Neuronal stem cell (in vitro differentiated cells): Measurements from ENCODE around the gene AOPEP.

Source experiments
- DNase-seq: peaks from one replicate; pipeline ENCODE4 v3.0.0-alpha.2; 2013; ENCODE audit warnings: low spot score
- H2AFZ ChIP-seq: one replicate; pipeline ENCODE4 v1.6.1; 2013; ENCODE audit warnings: mild to moderate bottlenecking, low read length, inconsistent platforms
- H2AK5ac ChIP-seq: 2 replicates; pipeline ENCODE4 v1.6.1; 2013; ENCODE audit warnings: low read depth, mild to moderate bottlenecking, inconsistent platforms, low read length, moderate library complexity, mixed read lengths
- H2BK120ac ChIP-seq: 2 replicates; pipeline ENCODE4 v1.6.1; 2013; ENCODE audit warnings: low read depth, mild to moderate bottlenecking, inconsistent platforms, low read length, moderate library complexity, mixed read lengths
- H2BK12ac ChIP-seq: one replicate; pipeline ENCODE4 v1.6.1; 2013; ENCODE audit warnings: low read length, inconsistent platforms
- H2BK15ac ChIP-seq: 2 replicates; pipeline ENCODE4 v1.6.1; 2013; ENCODE audit warnings: mild to moderate bottlenecking, low read length, inconsistent platforms, mixed read lengths
- H2BK5ac ChIP-seq: one replicate; pipeline ENCODE4 v1.6.1; 2013; ENCODE audit warnings: inconsistent platforms, mild to moderate bottlenecking, low read length, moderate library complexity
- H3K14ac ChIP-seq: one replicate; pipeline ENCODE4 v1.6.1; 2013; ENCODE audit warnings: low read length, inconsistent platforms
- H3K18ac ChIP-seq: 2 replicates; pipeline ENCODE4 v1.6.1; 2013; ENCODE audit warnings: low read length, inconsistent platforms
- H3K23ac ChIP-seq: 2 replicates; pipeline ENCODE4 v1.6.1; 2013; ENCODE audit warnings: low read depth, mild to moderate bottlenecking, mixed read lengths, low read length, inconsistent platforms; ENCODE audit not compliant: poor library complexity
- H3K27ac ChIP-seq: replicated peaks from 3 replicates; pipeline ENCODE4 v1.5.1; 2013; ENCODE audit warnings: low read length, inconsistent platforms
- H3K27me3 ChIP-seq, 3 experiments: 2 replicates each; pipeline ENCODE4 v1.6.1; 2013; ENCODE audit warnings: low read length in 3 of 3, mild to moderate bottlenecking in 2 of 3, inconsistent platforms in 1 of 3, low read depth in 1 of 3, mixed read lengths in 1 of 3, moderate library complexity in 1 of 3; ENCODE audit not compliant: control insufficient read depth in 3 of 3, insufficient read depth in 3 of 3
- H3K36me3 ChIP-seq, 2 donors: replicated peaks in 1 of 2; 2 replicates each; pipeline ENCODE4 v1.6.1; 2013; ENCODE audit warnings: low read length in 2 of 2; ENCODE audit not compliant: control insufficient read depth in 2 of 2, insufficient read depth in 2 of 2
- H3K4ac ChIP-seq: 2 replicates; pipeline ENCODE4 v1.6.1; 2013; ENCODE audit warnings: inconsistent platforms, mild to moderate bottlenecking, low read length, moderate library complexity
- H3K4me1 ChIP-seq, 2 donors: 1 replicate in 1 of 2; 2 replicates in 1 of 2; pipeline ENCODE4 v1.6.1; 2013; ENCODE audit warnings: low read length in 2 of 2, low read depth in 1 of 2; ENCODE audit not compliant: control insufficient read depth in 2 of 2, insufficient read depth in 1 of 2
- H3K4me2 ChIP-seq: one replicate; pipeline ENCODE4 v1.6.1; 2013; ENCODE audit warnings: mild to moderate bottlenecking, low read length, inconsistent platforms; ENCODE audit not compliant: insufficient read depth, poor library complexity, severe bottlenecking
- H3K4me3 ChIP-seq, 2 donors: 2 replicates each; pipeline ENCODE4 v1.5.1; 2013; ENCODE audit warnings: low read length in 2 of 2, mild to moderate bottlenecking in 2 of 2, inconsistent platforms in 1 of 2, moderate library complexity in 1 of 2
- H3K79me1 ChIP-seq: one replicate; pipeline ENCODE4 v1.6.1; 2013; ENCODE audit warnings: low read depth, mild to moderate bottlenecking, inconsistent platforms, low read length, moderate library complexity
- H3K9ac ChIP-seq: one replicate; pipeline ENCODE4 v1.6.1; 2013; ENCODE audit warnings: mild to moderate bottlenecking, low read depth, low read length, inconsistent platforms; ENCODE audit not compliant: poor library complexity
- H3K9me3 ChIP-seq, 2 donors: replicated peaks in 1 of 2; 2 replicates each; pipeline versions ENCODE3 to v1.6.1; 2013; ENCODE audit warnings: low read length in 2 of 2, mild to moderate bottlenecking in 2 of 2, inconsistent platforms in 1 of 2, low read depth in 1 of 2, mixed read lengths in 1 of 2, moderate library complexity in 1 of 2; ENCODE audit not compliant: control insufficient read depth in 2 of 2, insufficient read depth in 1 of 2
- H4K8ac ChIP-seq: one replicate; pipeline ENCODE4 v1.6.1; 2013; ENCODE audit warnings: low read depth, mild to moderate bottlenecking, inconsistent platforms, low read length, moderate library complexity
- H4K91ac ChIP-seq: one replicate; pipeline ENCODE4 v1.6.1; 2013; ENCODE audit warnings: low read length, low read depth, mild to moderate bottlenecking, inconsistent platforms; ENCODE audit not compliant: poor library complexity
- WGBS, 2 donors: extraction: QIAGEN DNeasy Blood & Tissue Kit; methylation state at CpG; one replicate each; pipeline ENCODE4 v1.1.7; 2013; ENCODE audit warnings: missing lambda C conversion rate in 2 of 2, mixed read lengths in 1 of 2; ENCODE audit not compliant: insufficient read length in 2 of 2, insufficient replicate concordance in 1 of 2; ENCODE audit errors: extremely low coverage in 2 of 2; 5-methylcytosine and 5-hydroxymethylcytosine counted together

The AOPEP gene

GRCh38 chr9:95081998-95082397 is 355.5 kb downstream of the AOPEP start:
- no peak overlapping the region for H3K14ac ChIP-seq
- no CpG with 5 or more reads among the region's 19 CpGs for WGBS, 2 donors
- no peak overlapping the region for H2BK120ac ChIP-seq
- no peak overlapping the region for H2BK12ac ChIP-seq
- peaks cover 0 to 5% of the 10 kb centered on the region in 2 donors for H3K9me3 ChIP-seq
- no peak for DNase-seq
- peak overlapping the region; percentile 78 for H3K18ac ChIP-seq
- H2AFZ ChIP-seq, result no peak overlapping the region
- H3K4ac ChIP-seq, result no peak overlapping the region
- H3K27me3 ChIP-seq, result no peaks in the 10 kb centered on the region
- peak overlapping the region; percentile 12 for H2AK5ac ChIP-seq
- peaks cover 3% of the 10 kb centered on the region for H3K79me1 ChIP-seq
- H3K4me1 ChIP-seq, result peaks cover 14 to 43% of the 10 kb centered on the region in 2 donors
- no peak overlapping the region for H4K91ac ChIP-seq
- peak overlapping the region; percentile 26 for H3K23ac ChIP-seq
- H3K4me3 ChIP-seq, result no peak overlapping the region
- H2BK5ac ChIP-seq, result no peak overlapping the region
- no peak overlapping the region for H3K4me2 ChIP-seq
- H3K27ac ChIP-seq, result no peak overlapping the region
- H4K8ac ChIP-seq, result no peak overlapping the region
- H2BK15ac ChIP-seq, result peak overlapping the region; percentile 23
- H3K9ac ChIP-seq, result no peak overlapping the region
- peaks cover 8 to 63% of the 10 kb centered on the region in 2 donors for H3K36me3 ChIP-seq

GRCh38 chr9:95082401-95083084 is 356.0 kb downstream of the AOPEP start:
- Histone ChIP-seq H2AK5ac (peak overlapping the region; percentile 5), H3K27me3 (no peaks in the 10 kb centered on the region), H2BK15ac (peak overlapping the region; percentile 23), H2AFZ (no peak overlapping the region), H3K9me3 (peaks cover 0 to 5% of the 10 kb centered on the region in 2 donors), H3K23ac (no peak overlapping the region), H3K4me3 (no peak overlapping the region), H3K18ac (peak overlapping the region; percentile 78), H3K4me2 (no peak overlapping the region), H2BK120ac (no peak overlapping the region), H3K4ac (no peak overlapping the region), H4K8ac (no peak overlapping the region), H3K9ac (no peak overlapping the region), H3K27ac (no peak overlapping the region), H3K4me1 (peaks cover 14 to 43% of the 10 kb centered on the region in 2 donors), H2BK12ac (peak overlapping the region; percentile 24), H3K79me1 (peaks cover 3% of the 10 kb centered on the region), H3K14ac (peak overlapping the region; percentile 44), H4K91ac (no peak overlapping the region), H2BK5ac (no peak overlapping the region), H3K36me3 (peaks cover 8 to 64% of the 10 kb centered on the region in 2 donors)
- no CpG with 5 or more reads among the region's 18 CpGs for WGBS, 2 donors
- DNase-seq, result no peak

GRCh38 chr9:95083086-95083768 is 356.7 kb downstream of the AOPEP start:
- Histone ChIP-seq H3K4me2 (no peak overlapping the region), H2BK120ac (no peak overlapping the region), H2BK5ac (no peak overlapping the region), H4K8ac (no peak overlapping the region), H3K4me1 (peaks cover 14 to 43% of the 10 kb centered on the region in 2 donors), H3K14ac (peak overlapping the region; percentile 76), H3K4ac (peak overlapping the region; percentile 14), H3K4me3 (peak overlapping the region in 1 of 2 donors; percentile 69), H2BK12ac (peak overlapping the region; percentile 95), H3K27me3 (no peaks in the 10 kb centered on the region), H3K18ac (peak overlapping the region; percentile 67), H3K9ac (peak overlapping the region; percentile 35), H2BK15ac (no peak overlapping the region), H3K23ac (peak overlapping the region; percentile 92), H4K91ac (peak overlapping the region; percentile 59), H3K79me1 (peaks cover 3% of the 10 kb centered on the region), H2AK5ac (peak overlapping the region; percentile 34), H3K36me3 (peaks cover 8 to 66% of the 10 kb centered on the region in 2 donors), H3K27ac (no peak overlapping the region), H2AFZ (no peak overlapping the region), H3K9me3 (peaks cover 0 to 5% of the 10 kb centered on the region in 2 donors)
- WGBS, 2 donors, result no CpG with 5 or more reads among the region's 39 CpGs
- DNase-seq, result no peak

GRCh38 chr9:95084254-95084934 is 357.9 kb downstream of the AOPEP start:
- no peak overlapping the region for H3K4ac ChIP-seq
- no peak overlapping the region for H3K18ac ChIP-seq
- H3K14ac ChIP-seq, result no peak overlapping the region
- no peak overlapping the region for H3K23ac ChIP-seq
- peaks cover 0 to 5% of the 10 kb centered on the region in 2 donors for H3K9me3 ChIP-seq
- H4K8ac ChIP-seq, result no peak overlapping the region
- H2AK5ac ChIP-seq, result no peak overlapping the region
- H3K27me3 ChIP-seq, result no peaks in the 10 kb centered on the region
- H3K79me1 ChIP-seq, result peaks cover 3% of the 10 kb centered on the region
- H3K9ac ChIP-seq, result no peak overlapping the region
- H2BK120ac ChIP-seq, result no peak overlapping the region
- H3K27ac ChIP-seq, result no peak overlapping the region
- H4K91ac ChIP-seq, result no peak overlapping the region
- no peak overlapping the region for H3K4me2 ChIP-seq
- peaks cover 14 to 47% of the 10 kb centered on the region in 2 donors for H3K4me1 ChIP-seq
- no peak overlapping the region for H2AFZ ChIP-seq
- no peak overlapping the region for H3K4me3 ChIP-seq
- DNase-seq, result no peak
- H3K36me3 ChIP-seq, result peaks cover 8 to 69% of the 10 kb centered on the region in 2 donors
- H2BK15ac ChIP-seq, result no peak overlapping the region
- no peak overlapping the region for H2BK5ac ChIP-seq
- no CpG with 5 or more reads among the region's 19 CpGs for WGBS, 2 donors
- no peak overlapping the region for H2BK12ac ChIP-seq
